CD14-positive monocyte (primary cell): ENCODE measurements around the gene RAET1E. TPM values are rescaled to one million over a fixed set of nuclear protein-coding genes. Genes with fewer than 3 reads are reported as not detected.
"Not testable (repeated sequence)": the region's sequence is repeated elsewhere in the genome, so short reads cannot be mapped to it uniquely, and the experiment has no call there.

Source experiments
- DNase-seq, 3 donors: peaks; one replicate each; pipeline ENCODE4 v3.0.0-alpha.2; 2011 to 2022
- H2AFZ ChIP-seq: 2 replicates; pipeline ENCODE4 v1.6.0; 2012; ENCODE audit warnings: mild to moderate bottlenecking, low read depth, low read length, inconsistent platforms; ENCODE audit not compliant: insufficient read depth, poor library complexity, severe bottlenecking
- H3K27ac ChIP-seq, 2 donors: 1 replicate in 1 of 2; 2 replicates in 1 of 2; pipeline ENCODE4 v1.5.1; 2012 to 2013; ENCODE audit warnings: low read length in 2 of 2, control low read depth in 1 of 2, inconsistent platforms in 1 of 2, low read depth in 1 of 2, mild to moderate bottlenecking in 1 of 2
- H3K27me3 ChIP-seq, 2 donors: one replicate each; pipeline versions ENCODE4 v1.6.0 to v1.6.1; 2011 to 2013; ENCODE audit warnings: low read length in 2 of 2; ENCODE audit not compliant: control insufficient read depth in 2 of 2, insufficient read depth in 2 of 2
- H3K36me3 ChIP-seq, 2 donors: replicated peaks in 1 of 2; 1 replicate in 1 of 2; 2 replicates in 1 of 2; pipeline versions ENCODE4 v1.5.1 to v1.6.1; 2012 to 2013; ENCODE audit warnings: low read length in 2 of 2, control low read depth in 1 of 2, inconsistent platforms in 1 of 2, mild to moderate bottlenecking in 1 of 2; ENCODE audit not compliant: insufficient read depth in 2 of 2, control insufficient read depth in 1 of 2
- H3K4me1 ChIP-seq, 2 donors: 1 replicate in 1 of 2; 2 replicates in 1 of 2; pipeline versions ENCODE4 v1.5.1 to v1.6.1; 2012 to 2013; ENCODE audit warnings: low read length in 2 of 2, control low read depth in 1 of 2, inconsistent platforms in 1 of 2, mild to moderate bottlenecking in 1 of 2, moderate library complexity in 1 of 2; ENCODE audit not compliant: insufficient read depth in 2 of 2, control insufficient read depth in 1 of 2
- H3K4me2 ChIP-seq: replicated peaks from 2 replicates; pipeline ENCODE3; 2012; ENCODE audit warnings: low read length, moderate library complexity, mild to moderate bottlenecking; ENCODE audit not compliant: poor library complexity, severe bottlenecking; ENCODE audit errors: extremely low read depth
- H3K4me3 ChIP-seq, 3 experiments: fragments of 200-600 bp in 1 of 3; sonication (generic) in 1 of 3; replicated peaks in 1 of 3; 1 replicate in 2 of 3; 2 replicates in 1 of 3; pipeline ENCODE4 v1.5.1; 2011 to 2013; ENCODE audit warnings: low read length in 3 of 3, mild to moderate bottlenecking in 3 of 3, control low read depth in 2 of 3, low read depth in 2 of 3, inconsistent platforms in 1 of 3, moderate library complexity in 1 of 3
- H3K79me2 ChIP-seq: 2 replicates; pipeline ENCODE4 v1.6.0; 2012; ENCODE audit warnings: mild to moderate bottlenecking, control low read depth, inconsistent platforms, low read length, moderate library complexity; ENCODE audit not compliant: insufficient read depth
- H3K9ac ChIP-seq: 2 replicates; pipeline ENCODE4 v1.6.0; 2017; ENCODE audit warnings: low read length, mild to moderate bottlenecking; ENCODE audit not compliant: insufficient read depth, poor library complexity, severe bottlenecking
- H3K9me3 ChIP-seq, 2 donors: replicated peaks in 1 of 2; 1 replicate in 1 of 2; 2 replicates in 1 of 2; pipeline versions ENCODE4 v1.5.1 to v1.6.1; 2012 to 2013; ENCODE audit warnings: low read length in 2 of 2, control low read depth in 1 of 2; ENCODE audit not compliant: control insufficient read depth in 1 of 2, insufficient read depth in 1 of 2
- H4K20me1 ChIP-seq: 2 replicates; pipeline ENCODE4 v1.6.0; 2012; ENCODE audit warnings: mild to moderate bottlenecking, low read length, control low read depth, moderate library complexity; ENCODE audit not compliant: insufficient read depth
- H3K27ac Mint-ChIP-seq, 7 donors: one replicate each; pipeline ENCODE4 v1.8.0; 2020; ENCODE audit warnings: mild to moderate bottlenecking in 7 of 7, mixed read lengths in 7 of 7, moderate library complexity in 6 of 7, inconsistent platforms in 2 of 7
- H3K27me3 Mint-ChIP-seq, 3 donors: one replicate each; pipeline ENCODE4 v1.8.0; 2021 to 2022; ENCODE audit warnings: low read depth in 3 of 3, mild to moderate bottlenecking in 3 of 3, mixed read lengths in 3 of 3, moderate library complexity in 3 of 3, inconsistent platforms in 1 of 3
- H3K36me3 Mint-ChIP-seq, 2 donors: one replicate each; pipeline ENCODE4 v1.8.0; 2020; ENCODE audit warnings: mixed read lengths in 2 of 2, inconsistent platforms in 1 of 2, mild to moderate bottlenecking in 1 of 2
- H3K4me1 Mint-ChIP-seq: one replicate; pipeline ENCODE4 v1.8.0; 2020; ENCODE audit warnings: mild to moderate bottlenecking, mixed read lengths
- H3K4me3 Mint-ChIP-seq, 2 donors: one replicate each; pipeline ENCODE4 v1.8.0; 2020; ENCODE audit warnings: mild to moderate bottlenecking in 2 of 2, mixed read lengths in 2 of 2, moderate library complexity in 1 of 2
- H3K9me3 Mint-ChIP-seq, 7 donors: one replicate each; pipeline ENCODE4 v1.8.0; 2020 to 2022; ENCODE audit warnings: mixed read lengths in 7 of 7, mild to moderate bottlenecking in 6 of 7, moderate library complexity in 6 of 7, inconsistent platforms in 2 of 7
- WGBS: methylation state at CpG from one replicate; pipeline ENCODE4 v1.1.5; 2013; ENCODE audit warnings: missing lambda C conversion rate; ENCODE audit not compliant: insufficient coverage; 5-methylcytosine and 5-hydroxymethylcytosine counted together
- intact Hi-C, 2 donors: fragments of 100-400 bp; cut with micrococcal nuclease; formaldehyde crosslinking; loops; one replicate each; pipeline versions ENCODE4 v1.15.0 to v1.15.1; 2023
- polyA plus RNA-seq, 3 donors: library from polyadenylated mRNA; depleted of rRNA in 1 of 3; unstranded in 2 of 3; stranded (reverse) in 1 of 3; fragments of 300-500 nt in 2 of 3; fragments of >200 nt in 1 of 3; fragmentation: Illumina TruSeq in 2 of 3; gene quantifications; 1 replicate in 2 of 3; 2 replicates in 1 of 3; pipeline ENCODE4 v1.2.3, GENCODE V29; 2012 to 2021
- TF ChIP-seq, protein P1 (sequence below): fragments of 200-600 bp; IDR thresholded peaks from one replicate; pipeline ENCODE4 v1.8.0; 2022; ENCODE audit warnings: antibody characterized with exemption, mild to moderate bottlenecking

The RAET1E gene
- polyA plus RNA-seq, 3 donors: not detected

DNA sequence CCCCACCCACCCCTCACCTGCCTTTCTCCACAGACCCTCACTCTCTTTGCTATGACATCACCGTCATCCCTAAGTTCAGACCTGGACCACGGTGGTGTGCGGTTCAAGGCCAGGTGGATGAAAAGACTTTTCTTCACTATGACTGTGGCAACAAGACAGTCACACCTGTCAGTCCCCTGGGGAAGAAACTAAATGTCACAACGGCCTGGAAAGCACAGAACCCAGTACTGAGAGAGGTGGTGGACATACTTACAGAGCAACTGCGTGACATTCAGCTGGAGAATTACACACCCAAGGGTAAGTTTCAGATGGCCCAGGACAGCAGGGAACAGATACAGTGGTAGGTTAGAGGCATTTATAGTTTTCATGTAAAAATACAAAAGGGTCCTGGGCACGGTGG is 47.4 kb upstream of the RAET1E start:
- H3K36me3 Mint-ChIP-seq, H3K4me3 Mint-ChIP-seq, H3K79me2 ChIP-seq, H3K4me3 ChIP-seq, H2AFZ ChIP-seq, H3K27ac ChIP-seq, H3K9ac ChIP-seq, H3K4me2 ChIP-seq, DNase-seq, H3K36me3 ChIP-seq, intact Hi-C loops, H3K9me3 ChIP-seq, H4K20me1 ChIP-seq: not testable (repeated sequence)
- Histone ChIP-seq H3K4me1 (peaks cover 14 to 17% of the 10 kb centered on the region in 2 donors), H3K27me3 (peaks cover 25 to 63% of the 10 kb centered on the region in 2 donors)
- Mint-ChIP-seq H3K27me3 (peaks cover 56 to 75% (median 69%) of the 10 kb centered on the region in 3 donors), H3K27ac (peak overlapping the region in 1 of 7 donors; percentile 53), H3K9me3 (peaks cover 0 to 22% (median 10%) of the 10 kb centered on the region in 7 donors), H3K4me1 (peaks cover 15% of the 10 kb centered on the region)
- no CpG with 5 or more reads among the region's 6 CpGs for WGBS

GRCh38 chr6:149943321-149943720 is 45.4 kb upstream of the RAET1E start:
- Mint-ChIP-seq H3K27me3 (peaks cover 63 to 78% (median 73%) of the 10 kb centered on the region in 3 donors), H3K9me3 (peaks cover 4 to 33% (median 21%) of the 10 kb centered on the region in 7 donors), H3K4me1 (peaks cover 25% of the 10 kb centered on the region), H3K27ac (peak overlapping the region in 1 of 7 donors; percentile 53), H3K4me3 (peak overlapping the region in 1 of 2 donors; percentile 37), H3K36me3 (peaks cover 12 to 13% of the 10 kb centered on the region in 2 donors)
- H3K79me2 ChIP-seq, H4K20me1 ChIP-seq, H2AFZ ChIP-seq, H3K4me3 ChIP-seq, H3K4me2 ChIP-seq, H3K9ac ChIP-seq, H3K36me3 ChIP-seq, DNase-seq, intact Hi-C loops, H3K27ac ChIP-seq: not testable (repeated sequence)
- WGBS: 79% methylated on average over 4 of the region's 5 CpGs
- Histone ChIP-seq H3K9me3 (peaks cover 3 to 20% of the 10 kb centered on the region in 2 donors), H3K4me1 (peaks cover 25 to 26% of the 10 kb centered on the region in 2 donors), H3K27me3 (peaks cover 32 to 64% of the 10 kb centered on the region in 2 donors)

- no peak for DNase-seq
- H3K9ac ChIP-seq: peak overlapping the region; percentile 44
These were observed 44.5 kb upstream of the RAET1E start for GRCh38 chr6:149942461-149942829.

More at GRCh38 chr6:149942461-149942829, 44.5 kb upstream of the RAET1E start:
- no peaks in the 10 kb centered on the region for H3K79me2 ChIP-seq
- peaks cover 12 to 13% of the 10 kb centered on the region in 2 donors for H3K36me3 Mint-ChIP-seq
- H3K9me3 ChIP-seq: peaks cover 3 to 20% of the 10 kb centered on the region in 2 donors
- H3K4me1 ChIP-seq: peaks cover 28 to 31% of the 10 kb centered on the region in 2 donors
- no peaks in the 10 kb centered on the region for H3K36me3 ChIP-seq
- no peaks in the 10 kb centered on the region for H4K20me1 ChIP-seq
- peak overlapping the region; percentile 74 for H2AFZ ChIP-seq
- TF ChIP-seq, protein P1, sequence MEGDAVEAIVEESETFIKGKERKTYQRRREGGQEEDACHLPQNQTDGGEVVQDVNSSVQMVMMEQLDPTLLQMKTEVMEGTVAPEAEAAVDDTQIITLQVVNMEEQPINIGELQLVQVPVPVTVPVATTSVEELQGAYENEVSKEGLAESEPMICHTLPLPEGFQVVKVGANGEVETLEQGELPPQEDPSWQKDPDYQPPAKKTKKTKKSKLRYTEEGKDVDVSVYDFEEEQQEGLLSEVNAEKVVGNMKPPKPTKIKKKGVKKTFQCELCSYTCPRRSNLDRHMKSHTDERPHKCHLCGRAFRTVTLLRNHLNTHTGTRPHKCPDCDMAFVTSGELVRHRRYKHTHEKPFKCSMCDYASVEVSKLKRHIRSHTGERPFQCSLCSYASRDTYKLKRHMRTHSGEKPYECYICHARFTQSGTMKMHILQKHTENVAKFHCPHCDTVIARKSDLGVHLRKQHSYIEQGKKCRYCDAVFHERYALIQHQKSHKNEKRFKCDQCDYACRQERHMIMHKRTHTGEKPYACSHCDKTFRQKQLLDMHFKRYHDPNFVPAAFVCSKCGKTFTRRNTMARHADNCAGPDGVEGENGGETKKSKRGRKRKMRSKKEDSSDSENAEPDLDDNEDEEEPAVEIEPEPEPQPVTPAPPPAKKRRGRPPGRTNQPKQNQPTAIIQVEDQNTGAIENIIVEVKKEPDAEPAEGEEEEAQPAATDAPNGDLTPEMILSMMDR: no peak
- H3K9me3 Mint-ChIP-seq: peaks cover 4 to 36% (median 21%) of the 10 kb centered on the region in 7 donors
- H3K4me3 Mint-ChIP-seq: peak overlapping the region; percentile 80 to 98
- peaks cover 39 to 65% of the 10 kb centered on the region in 2 donors for H3K27me3 ChIP-seq
- 17% methylated on average over 11 of the region's 13 CpGs for WGBS
- intact Hi-C loops: no loop called here
- H3K4me1 Mint-ChIP-seq: peaks cover 31% of the 10 kb centered on the region
- H3K27ac Mint-ChIP-seq: peak overlapping the region in 3 of 7 donors; percentile 8 to 77 (median 57)
- H3K27me3 Mint-ChIP-seq: peaks cover 64 to 80% (median 75%) of the 10 kb centered on the region in 3 donors
- peak overlapping the region; percentile 78 for H3K4me2 ChIP-seq
- H3K4me3 ChIP-seq: peak overlapping the region; percentile 42 to 74 (median 65)
- no peak overlapping the region for H3K27ac ChIP-seq
